Stimulated activated CD4-positive, alpha-beta T cell treated with anti-CD3 and anti-CD28 coated beads, Interleukin-2, amount 100 ng/mL, for 24 hours (primary cell): Measurements from ENCODE around the gene AP1M2.

ENCODE experiments used
- DNase-seq, 2 donors: peaks; one replicate each; pipeline ENCODE4 v3.0.0-alpha.2; 2020

AP1M2 gene

GRCh38 chr19:10587022-10587838 lies at the start of gene AP1M2:
Gene AP1M2 (minus strand): TSS chr19:10587312. CDS start chr19:10587231, 81 bp downstream.
- no peak for DNase-seq

DNA sequence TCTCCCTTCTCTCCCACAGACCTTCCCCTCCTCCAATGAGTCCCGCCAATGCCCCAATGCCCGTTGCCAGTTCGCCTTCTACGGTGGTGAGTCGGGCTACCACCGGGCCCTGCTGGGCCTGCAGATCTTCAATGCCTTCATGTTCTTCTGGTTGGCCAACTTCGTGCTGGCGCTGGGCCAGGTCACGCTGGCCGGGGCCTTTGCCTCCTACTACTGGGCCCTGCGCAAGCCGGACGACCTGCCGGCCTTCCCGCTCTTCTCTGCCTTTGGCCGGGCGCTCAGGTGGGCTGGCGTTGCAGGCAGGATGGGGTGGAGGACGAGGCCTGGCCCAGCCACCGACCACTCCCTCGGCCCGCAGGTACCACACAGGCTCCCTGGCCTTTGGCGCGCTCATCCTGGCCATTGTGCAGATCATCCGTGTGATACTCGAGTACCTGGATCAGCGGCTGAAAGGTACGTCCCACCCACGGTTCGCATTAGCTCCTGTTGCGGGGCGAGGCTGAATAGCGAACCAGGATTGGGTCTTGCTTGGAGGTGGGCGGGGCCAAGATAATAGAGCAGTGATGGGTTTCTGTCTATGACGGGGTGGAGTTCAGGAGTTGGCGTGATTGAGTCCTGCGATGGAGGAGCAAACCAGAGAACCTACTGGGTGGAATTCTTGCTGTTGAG lies 49.3 kb upstream of the AP1M2 start:
- DNase-seq = no peak

- no peak for DNase-seq
Measured at GRCh38 chr19:10634963-10635362, 47.9 kb upstream of the AP1M2 start.

GRCh38 chr19:10634430-10634829 lies 47.3 kb upstream of the AP1M2 start:
- DNase-seq = no peak

DNA sequence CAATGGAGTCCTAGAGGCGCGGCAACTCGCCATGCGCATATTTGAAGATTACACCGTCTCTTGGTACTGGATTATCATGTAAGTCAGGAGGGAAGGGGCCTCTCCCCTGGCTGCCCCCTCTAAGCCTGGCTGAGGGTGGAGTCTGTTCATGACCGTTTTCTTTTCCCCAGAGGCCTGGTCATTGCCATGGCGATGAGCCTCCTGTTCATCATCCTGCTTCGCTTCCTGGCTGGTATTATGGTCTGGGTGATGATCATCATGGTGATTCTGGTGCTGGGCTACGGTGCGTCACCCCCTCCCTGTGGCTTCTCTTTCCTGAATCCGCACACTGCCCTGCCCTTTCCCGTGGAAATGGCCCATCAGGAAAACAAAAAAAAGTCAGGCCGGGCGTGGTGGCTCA lies 44.8 kb upstream of the AP1M2 start:
- no peak for DNase-seq

- DNase-seq = no peak
Measured at GRCh38 chr19:10625762-10626138, 38.6 kb upstream of the AP1M2 start.

- no peak for DNase-seq
Measured at GRCh38 chr19:10625003-10625761, 38.1 kb upstream of the AP1M2 start, which contains the start of gene SLC44A2. Gene SLC44A2 (plus strand): TSS chr19:10625553. CDS start chr19:10625634, 81 bp downstream.

DNA sequence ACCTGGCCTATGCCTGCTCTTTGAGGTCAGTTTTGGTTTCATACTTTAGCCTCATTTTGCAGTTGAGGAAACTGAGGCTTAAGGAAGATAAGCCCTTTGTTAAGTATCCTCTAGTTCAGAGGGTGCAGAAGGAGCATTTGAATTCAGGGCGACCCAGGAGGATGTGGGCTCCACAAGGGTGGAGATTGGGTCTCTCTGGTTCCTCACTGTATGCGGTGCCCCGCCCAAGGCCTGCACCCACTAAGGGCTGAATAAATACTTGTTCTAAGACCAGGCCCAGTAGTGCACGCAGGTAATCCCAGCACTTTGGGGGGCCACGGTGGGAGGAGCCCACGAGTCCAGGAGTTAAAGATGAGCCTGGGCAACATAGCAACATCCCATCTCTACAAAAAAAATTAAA lies 37.5 kb upstream of the AP1M2 start:
- DNase-seq = no peak

- DNase-seq = no peak
Measured at GRCh38 chr19:10621966-10622365, 34.9 kb upstream of the AP1M2 start.

DNA sequence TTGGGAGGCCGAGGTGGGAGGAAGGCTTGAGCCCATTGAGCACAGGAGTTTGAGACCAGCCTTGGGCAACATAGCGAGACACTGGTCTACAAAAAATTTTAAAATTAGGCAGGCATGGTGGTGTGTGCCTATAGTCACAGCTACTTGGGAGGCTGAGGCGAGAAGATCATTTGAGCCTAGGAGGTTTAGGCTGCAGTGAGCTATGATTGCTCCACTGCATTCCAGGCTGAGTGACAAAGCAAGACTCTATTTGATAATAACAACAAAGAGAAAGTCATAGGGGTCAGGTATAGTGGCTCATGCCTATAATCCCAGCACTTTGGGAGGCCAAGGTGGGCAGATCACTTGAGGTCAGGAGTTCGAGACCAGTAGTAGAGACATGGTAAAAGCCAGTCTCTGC lies 33.7 kb upstream of the AP1M2 start:
- DNase-seq = no peak

DNA sequence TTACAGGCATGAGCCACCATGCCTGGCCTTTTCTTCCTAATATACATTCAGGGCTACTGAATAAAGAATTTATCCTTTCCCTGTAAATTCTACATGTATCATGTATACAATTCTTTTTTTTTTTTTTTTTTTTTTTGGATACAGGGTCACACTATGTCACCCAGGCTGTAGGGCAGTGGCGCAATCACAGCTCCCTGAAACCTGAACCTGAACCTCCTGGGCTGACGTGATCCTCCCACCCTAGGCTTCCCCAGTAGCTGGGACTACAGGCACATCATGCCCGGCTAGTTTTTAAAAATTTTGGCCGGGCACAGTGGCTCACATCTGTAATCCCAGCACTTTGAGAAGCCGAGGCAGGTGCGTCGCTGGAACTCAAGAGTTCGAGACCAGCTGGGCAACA lies 31.7 kb upstream of the AP1M2 start:
- DNase-seq = no peak

DNA sequence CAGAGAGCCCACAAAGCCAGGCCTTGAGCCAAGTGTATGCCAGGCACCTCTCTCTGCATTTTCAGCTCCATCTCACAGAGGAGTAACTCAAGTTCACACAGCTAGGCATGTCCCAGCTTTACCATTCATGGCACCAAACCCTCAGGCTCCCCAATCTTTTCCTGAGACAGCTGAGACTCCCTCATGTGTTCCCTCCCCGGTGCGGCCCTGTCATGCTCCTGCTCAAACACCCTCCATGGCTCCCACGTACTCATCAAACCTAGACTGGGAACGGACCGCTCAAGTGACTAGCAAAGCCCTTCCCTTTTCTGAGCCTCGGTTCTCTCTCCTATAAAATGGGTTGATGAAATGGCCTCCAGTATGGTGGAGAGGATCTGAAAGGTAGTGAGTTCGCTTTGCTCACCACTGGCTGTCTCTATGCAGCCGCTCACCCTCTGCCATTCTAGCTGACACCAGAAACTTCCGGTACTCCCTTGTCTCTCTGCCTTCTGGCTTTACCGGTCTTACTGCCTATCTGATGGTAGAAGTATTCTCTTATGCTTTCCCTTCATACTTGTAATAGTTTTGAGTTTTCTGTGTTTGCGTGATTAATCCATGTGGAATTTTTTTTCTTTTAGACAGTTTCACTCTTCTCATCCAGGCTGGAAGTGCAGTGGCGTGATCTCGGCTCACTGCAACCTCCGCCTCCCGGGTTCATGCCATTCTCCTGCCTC lies 30.5 kb upstream of the AP1M2 start:
- DNase-seq = no peak

DNA sequence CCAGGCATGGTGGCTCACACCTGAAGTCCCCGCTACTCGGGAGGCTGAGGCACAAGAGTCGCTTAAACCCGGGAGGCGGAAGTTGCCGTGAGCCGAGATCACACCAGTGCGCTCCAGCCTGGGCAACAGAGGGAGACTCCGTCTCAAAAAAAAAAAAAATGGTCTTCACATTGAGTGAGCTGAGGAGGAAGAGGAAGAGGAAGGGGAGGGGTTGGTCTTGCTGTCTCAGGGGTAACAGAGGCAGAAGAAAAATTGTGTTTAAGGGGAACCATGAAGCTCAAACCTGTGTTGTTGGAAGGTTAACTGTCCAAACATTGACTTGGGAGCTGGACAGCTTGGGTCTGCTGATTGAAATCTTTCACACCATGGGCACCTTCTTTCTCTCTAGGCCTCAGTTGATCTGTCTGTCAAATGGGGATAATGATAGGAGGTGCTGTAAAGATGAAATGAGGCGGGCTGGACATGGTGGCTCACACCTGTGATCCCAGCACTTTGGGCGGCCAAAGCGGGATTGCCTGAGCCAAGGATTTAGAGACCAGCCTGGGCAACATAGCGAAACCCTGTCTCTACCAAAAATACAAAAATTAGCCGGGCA lies 28.4 kb upstream of the AP1M2 start:
- no peak for DNase-seq

GRCh38 chr19:10612499-10613119 lies 25.5 kb upstream of the AP1M2 start:
- no peak for DNase-seq

DNA sequence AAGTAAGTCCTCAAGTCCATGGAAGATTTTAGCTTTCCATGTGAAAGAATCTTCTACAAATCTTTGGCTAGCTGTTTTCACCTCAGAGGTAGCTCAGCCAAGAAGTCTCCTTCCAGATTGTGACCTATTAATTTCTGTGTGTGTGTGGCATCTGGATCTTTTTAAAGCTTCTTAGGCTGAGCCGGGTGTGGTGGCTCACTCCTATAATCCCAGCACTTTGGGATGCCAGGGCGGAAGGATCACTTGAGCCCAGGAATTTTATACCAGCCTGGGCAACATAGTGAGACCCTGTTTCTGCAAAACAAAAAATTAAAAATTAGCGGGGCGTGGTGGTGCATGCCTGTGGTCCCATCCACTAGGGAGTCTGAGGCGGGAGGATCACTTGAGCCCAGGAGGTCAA lies 24.8 kb upstream of the AP1M2 start:
- no peak for DNase-seq

- DNase-seq = peak in 1 of 2 donors; percentile 39
Measured at GRCh38 chr19:10604460-10604980, 17.4 kb upstream of the AP1M2 start.

DNA sequence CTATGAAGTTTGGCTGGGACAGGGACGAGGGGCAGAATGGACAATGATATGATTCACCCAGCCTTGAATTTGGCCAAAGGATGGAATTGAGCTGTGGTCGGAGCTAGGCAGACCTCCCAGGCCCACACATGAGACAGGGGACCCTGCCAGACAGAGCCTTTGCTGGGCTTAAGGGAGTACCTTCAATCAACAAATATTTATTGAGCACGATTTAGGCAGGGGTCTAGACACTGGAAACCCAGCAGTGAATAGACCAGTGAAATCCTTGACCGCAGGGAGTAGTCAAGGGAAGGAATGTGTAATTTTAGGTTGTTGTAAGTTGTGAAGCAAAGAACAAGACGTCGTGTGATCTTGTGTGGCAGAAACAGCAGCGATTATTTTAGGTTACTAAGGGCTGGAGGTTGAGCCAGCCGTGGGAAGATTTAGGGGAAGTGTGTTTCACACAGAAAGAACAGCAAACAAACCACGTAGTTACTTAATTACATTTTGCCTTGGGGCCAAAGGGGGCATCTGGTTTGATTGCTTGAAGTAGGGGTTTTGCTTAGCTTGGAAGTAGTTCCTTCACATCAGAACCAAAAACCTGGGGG lies 16.9 kb upstream of the AP1M2 start:
- DNase-seq = peak; percentile 16 to 33

DNA sequence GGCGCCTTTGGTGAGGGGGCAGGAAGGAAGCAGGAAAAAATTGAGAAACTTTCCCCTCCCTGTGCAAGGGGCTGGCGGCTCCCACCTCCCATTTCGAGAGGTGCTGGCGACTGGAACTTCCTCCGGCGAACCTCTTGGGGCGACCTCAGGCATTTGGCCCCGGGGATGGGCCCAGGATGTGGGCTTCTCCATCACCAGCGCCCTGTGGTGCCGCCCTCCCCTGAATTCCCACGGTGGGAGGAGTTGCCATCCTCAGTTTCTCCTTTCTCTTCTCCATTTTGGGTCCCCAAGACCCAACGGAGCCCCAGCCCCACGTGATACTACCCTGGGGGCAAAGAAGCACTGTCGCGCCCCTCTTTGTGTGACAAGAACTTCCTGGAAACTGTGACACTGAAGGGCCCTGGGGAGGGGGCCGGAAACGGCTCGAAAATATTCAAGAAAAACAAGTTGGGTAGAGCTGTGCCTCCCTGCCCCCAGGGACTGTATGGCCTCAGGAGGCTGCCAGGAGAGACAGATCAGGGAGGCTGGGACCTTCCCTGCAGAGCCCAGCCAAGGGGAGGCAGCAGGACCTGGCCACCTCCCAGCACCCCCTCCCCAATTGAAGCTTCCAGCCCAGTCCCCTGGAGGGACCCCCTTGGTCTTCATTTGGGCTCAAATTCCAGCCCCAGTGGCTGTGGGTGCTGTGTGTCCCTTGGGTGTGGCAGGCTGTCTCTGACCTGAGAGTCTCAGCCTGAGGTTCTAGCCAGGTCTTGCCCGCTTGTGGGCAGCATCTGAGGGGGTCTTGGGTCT lies 16.2 kb upstream of the AP1M2 start:
- peak; percentile 69 to 76 for DNase-seq

GRCh38 chr19:10602330-10603083 lies 15.4 kb upstream of the AP1M2 start:
- DNase-seq = peak; percentile 89 to 92

DNA sequence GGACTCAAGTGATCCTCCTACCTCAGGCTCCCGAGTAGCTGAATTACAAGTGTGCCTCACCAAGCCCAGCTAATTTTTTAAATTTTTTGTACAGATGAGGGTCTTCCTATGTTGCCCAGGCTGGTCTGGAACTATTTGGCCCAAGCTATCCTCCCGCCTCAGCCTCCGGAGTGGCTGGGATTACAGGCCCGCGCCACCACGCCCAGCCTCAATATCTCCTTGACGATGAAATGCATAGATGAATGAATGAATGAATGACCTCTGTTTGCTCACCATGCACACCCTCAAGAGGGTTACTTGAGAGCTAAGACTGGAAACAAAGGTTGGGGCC lies 14.9 kb upstream of the AP1M2 start:
- no peak for DNase-seq
